HepG2 (cell line): ENCODE data around the gene LAMTOR2. TPM values are rescaled to one million over a fixed set of nuclear protein-coding genes. Genes with fewer than 3 reads are reported as not detected.

Experiments
- ATF7-NPFF ChIP-seq: sonication (generic); formaldehyde crosslinking; IDR thresholded peaks from 2 replicates; pipeline ENCODE4 v1.8.1; 2023; ENCODE audit warnings: mild to moderate bottlenecking, low read depth, missing genetic modification reagents, moderate library complexity
- BRF2 ChIP-seq: sonication (generic); formaldehyde crosslinking; IDR thresholded peaks from 2 replicates; pipeline ENCODE4 v1.8.1; 2022; ENCODE audit warnings: mild to moderate bottlenecking, missing genetic modification reagents
- HINFP ChIP-seq: sonication (generic); formaldehyde crosslinking; IDR thresholded peaks from 2 replicates; pipeline ENCODE4 v1.4.0; 2020; ENCODE audit warnings: low read depth, mild to moderate bottlenecking, missing genetic modification reagents
- KLF9 ChIP-seq: IDR thresholded peaks from 2 replicates; pipeline ENCODE4 v1.6.1; 2016; ENCODE audit warnings: low read depth
- MNT ChIP-seq: fragments of 450-650 bp; IDR thresholded peaks from 2 replicates; pipeline ENCODE4 v1.6.1; 2016
- NCOR1 ChIP-seq: fragments of 200-600 bp; sonication (generic); IDR thresholded peaks from 2 replicates; pipeline ENCODE4 v1.7.0; 2017; ENCODE audit warnings: antibody characterized with exemption, low read length, borderline replicate concordance
- TARDBP ChIP-seq: sonication (generic); formaldehyde crosslinking; IDR thresholded peaks from 2 replicates; pipeline ENCODE4 v1.8.0; 2022; ENCODE audit warnings: mild to moderate bottlenecking, missing genetic modification reagents
- ZBTB25 ChIP-seq: IDR thresholded peaks from 2 replicates; pipeline ENCODE4 v1.6.1; 2018; ENCODE audit warnings: missing genetic modification reagents
- ZNF589 ChIP-seq: sonication (generic); formaldehyde crosslinking; conservative IDR thresholded peaks from 2 replicates; pipeline ENCODE4 v1.8.0; 2022; ENCODE audit warnings: mild to moderate bottlenecking, moderate library complexity, missing genetic modification reagents
- ZNF615 ChIP-seq: sonication (generic); formaldehyde crosslinking; IDR thresholded peaks from 2 replicates; pipeline ENCODE4 v1.5.0; 2020; ENCODE audit warnings: mild to moderate bottlenecking, missing genetic modification reagents, borderline replicate concordance
- polyA plus RNA-seq, 8 experiments: library from polyadenylated mRNA; depleted of rRNA in 3 of 8; stranded (reverse) in 7 of 8; unstranded in 1 of 8; fragments of >200 nt; fragmentation: Illumina TruSeq in 4 of 8; extraction: Trizol in 4 of 8; gene quantifications; 2 replicates each; pipeline versions ENCODE4 v1.2.1 to v1.2.3, GENCODE V29; 2011 to 2016; ENCODE audit warnings: low read depth in 4 of 8, missing spikeins in 1 of 8, mixed read lengths in 1 of 8; ENCODE audit not compliant: insufficient read depth in 1 of 8
- total RNA-seq, 5 experiments: library from RNA; depleted of rRNA; stranded (reverse); fragments of >200 nt; fragmentation: Illumina TruSeq; extraction: Trizol; gene quantifications; 2 replicates each; pipeline ENCODE4 v1.2.3, GENCODE V29; 2016; ENCODE audit warnings: low read depth in 1 of 5

The LAMTOR2 gene
- total and polyA plus RNA-seq, 2 of the 13 experiments (the other 11 are each of a cell fraction or from before 2014, with no cell fraction given), result 36.5 to 66.4 TPM

GRCh38 chr1:156086256-156086662 lies 31.7 kb downstream of the LAMTOR2 start (continued):
- peak; percentile 85 for TF ChIP-seq ZBTB25
- 0 out of 2 replicates have a peak, but pooled peaks have one; percentile 60 for TF ChIP-seq BRF2 (CRISPR knock-in tag)
- peak; percentile 70 for TF ChIP-seq HINFP
- TF ChIP-seq TARDBP, result peak; percentile 95
- TF ChIP-seq MNT, result peak; percentile 63
- no peak for TF ChIP-seq ATF7-NPFF (CRISPR knock-in tag)
- no peak for TF ChIP-seq KLF9 (CRISPR knock-in tag)
- TF ChIP-seq NCOR1, result peak; percentile 100
- TF ChIP-seq ZNF589, result no peak
- 0 out of 2 replicates have a peak, but pooled peaks have one; percentile 87 for TF ChIP-seq ZNF615 (CRISPR knock-in tag)
